Keratinocyte (primary cell): ENCODE results near the gene NDUFAB1. TPM values are rescaled to one million over a fixed set of nuclear protein-coding genes. Genes with fewer than 3 reads are reported as not detected.
"Not testable (repeated sequence)": the region's sequence is repeated elsewhere in the genome, so short reads cannot be mapped to it uniquely, and the experiment has no call there.

Experiments
- DNase-seq: peaks from one replicate; pipeline ENCODE4 v3.0.0-alpha.2; 2011; ENCODE audit warnings: low read depth, missing footprints, low spot score
- FAIRE-seq: peaks from 2 replicates; lab custom pipeline; 2011; peaks lifted over from hg19 to GRCh38; lab: Jason Lieb, UNC
- H2AFZ ChIP-seq: 2 replicates; pipeline ENCODE4 v1.6.0; 2012; ENCODE audit warnings: low read length, control low read depth, inconsistent platforms; ENCODE audit not compliant: control insufficient read depth
- H3K27ac ChIP-seq: 2 replicates; pipeline ENCODE4 v1.5.1; 2011; ENCODE audit warnings: low read length; ENCODE audit not compliant: control insufficient read depth, insufficient read depth
- H3K27me3 ChIP-seq: 3 replicates; pipeline ENCODE4 v1.6.0; 2011; ENCODE audit warnings: low read length; ENCODE audit not compliant: control insufficient read depth, insufficient read depth; ENCODE audit errors: extremely low read depth
- H3K36me3 ChIP-seq, 2 experiments: 2 replicates in 1 of 2; 3 replicates in 1 of 2; pipeline ENCODE4 v1.5.1; 2011; ENCODE audit warnings: low read length in 2 of 2, mild to moderate bottlenecking in 1 of 2; ENCODE audit not compliant: control insufficient read depth in 2 of 2, insufficient read depth in 2 of 2; ENCODE audit errors: extremely low read depth in 1 of 2
- H3K4me1 ChIP-seq: 3 replicates; pipeline ENCODE4 v1.5.1; 2011; ENCODE audit warnings: low read length; ENCODE audit not compliant: control insufficient read depth, insufficient read depth; ENCODE audit errors: extremely low read depth
- H3K4me2 ChIP-seq: 3 replicates; pipeline ENCODE4 v1.6.0; 2011; ENCODE audit warnings: low read depth, low read length; ENCODE audit not compliant: control insufficient read depth, insufficient read depth; ENCODE audit errors: extremely low read depth
- H3K4me3 ChIP-seq, 3 experiments: fragments of 200-600 bp in 1 of 3; sonication (generic) in 1 of 3; 2 replicates in 2 of 3; 3 replicates in 1 of 3; pipeline ENCODE4 v1.5.1; 2011 to 2016; ENCODE audit warnings: low read length in 3 of 3, mild to moderate bottlenecking in 3 of 3, control low read depth in 2 of 3, inconsistent platforms in 1 of 3, low read depth in 1 of 3, mixed read lengths in 1 of 3, mixed run types in 1 of 3, moderate library complexity in 1 of 3; ENCODE audit not compliant: control insufficient read depth in 2 of 3, insufficient read depth in 2 of 3; ENCODE audit errors: extremely low read depth in 1 of 3
- H3K79me2 ChIP-seq: 2 replicates; pipeline ENCODE4 v1.6.0; 2012; ENCODE audit warnings: low read length; ENCODE audit not compliant: control insufficient read depth, insufficient read depth
- H3K9ac ChIP-seq: 3 replicates; pipeline ENCODE4 v1.6.0; 2011; ENCODE audit warnings: low read length; ENCODE audit not compliant: control insufficient read depth, insufficient read depth; ENCODE audit errors: extremely low read depth
- H3K9me1 ChIP-seq: 3 replicates; pipeline ENCODE4 v1.6.0; 2011; ENCODE audit warnings: low read length; ENCODE audit not compliant: control insufficient read depth, insufficient read depth; ENCODE audit errors: extremely low read depth
- H3K9me3 ChIP-seq: 2 replicates; pipeline ENCODE4 v1.5.1; 2012; ENCODE audit warnings: low read depth, low read length; ENCODE audit not compliant: control insufficient read depth
- H4K20me1 ChIP-seq: 3 replicates; pipeline ENCODE4 v1.6.0; 2011; ENCODE audit warnings: low read length; ENCODE audit not compliant: control insufficient read depth, insufficient read depth; ENCODE audit errors: extremely low read depth
- EZH2 ChIP-seq: IDR thresholded peaks from one replicate; pipeline ENCODE4 v1.6.1; 2012; ENCODE audit warnings: inconsistent platforms, mild to moderate bottlenecking, low read length, moderate library complexity
- dilution Hi-C: fragments of 300-500 bp; cut with MboI; formaldehyde crosslinking; loops from one replicate; pipeline ENCODE4 v1.7.0; 2020; ENCODE audit warnings: low sequenced_read_pairs; ENCODE audit not compliant: extremely low pct_ligation_motif_present
- polyA plus RNA-seq, 5 experiments: library from polyadenylated mRNA; depleted of rRNA in 3 of 5; stranded (reverse) in 3 of 5; stranded (forward) in 1 of 5; unstranded in 1 of 5; fragments of >200 nt; gene quantifications; 1 replicate in 1 of 5; 2 replicates in 3 of 5; 3 replicates in 1 of 5; pipeline versions ENCODE4 v1.2.1 to v1.2.3, GENCODE V29; 2011 to 2012; ENCODE audit warnings: missing spikeins in 2 of 5, low read depth in 1 of 5, low replicate concordance in 1 of 5
- TF ChIP-seq, protein P1 (sequence below), 3 experiments: IDR thresholded peaks in 1 of 3; conservative IDR thresholded peaks in 1 of 3; optimal IDR thresholded peaks in 1 of 3; 2 replicates in 2 of 3; 3 replicates in 1 of 3; pipeline versions ENCODE3 to v1.5.1; 2011; ENCODE audit warnings: low read length in 3 of 3, mild to moderate bottlenecking in 3 of 3, moderate library complexity in 2 of 3, control low read depth in 1 of 3, inconsistent platforms in 1 of 3; ENCODE audit not compliant: insufficient read depth in 2 of 3; ENCODE audit errors: extremely low read depth in 1 of 3

NDUFAB1 gene
- polyA plus RNA-seq, 1 donor (not counting 4 experiments of a cell fraction or from before 2014, with no cell fraction given) = 202 TPM

DNA sequence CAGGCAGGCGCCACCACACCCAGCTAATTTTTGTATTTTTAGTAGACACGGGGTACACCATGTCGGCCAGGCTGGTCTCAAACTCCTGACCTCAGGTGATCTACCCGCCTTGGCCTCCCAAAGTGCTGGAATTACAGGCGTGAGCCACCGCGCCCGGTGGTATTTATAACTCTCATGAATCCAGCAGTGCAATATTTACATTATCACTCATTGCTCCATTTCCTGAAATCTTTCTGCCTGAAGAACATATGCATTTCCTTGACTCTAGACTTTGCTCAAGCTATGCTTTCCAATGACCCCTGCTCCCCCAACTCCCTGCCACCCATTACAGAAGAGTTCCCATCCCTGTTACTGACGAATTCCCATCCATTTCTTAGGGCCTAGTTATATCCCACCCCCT, 19.7 kb upstream of the NDUFAB1 start:
- dilution Hi-C loops = no loop called here
- H3K27ac ChIP-seq = no peak overlapping the region
- H4K20me1 ChIP-seq = peaks cover 4% of the 10 kb centered on the region
- no peak overlapping the region for H3K4me2 ChIP-seq
- no peak overlapping the region for H3K9ac ChIP-seq
- no peaks in the 10 kb centered on the region for H3K9me3 ChIP-seq
- H3K9me1 ChIP-seq = no peaks in the 10 kb centered on the region
- DNase-seq = no peak
- H3K36me3 ChIP-seq = peaks cover 18 to 20% of the 10 kb centered on the region in 2 experiments
- H2AFZ ChIP-seq = no peak overlapping the region
- H3K79me2 ChIP-seq = no peaks in the 10 kb centered on the region
- no peak for TF ChIP-seq EZH2
- TF ChIP-seq, protein P1, sequence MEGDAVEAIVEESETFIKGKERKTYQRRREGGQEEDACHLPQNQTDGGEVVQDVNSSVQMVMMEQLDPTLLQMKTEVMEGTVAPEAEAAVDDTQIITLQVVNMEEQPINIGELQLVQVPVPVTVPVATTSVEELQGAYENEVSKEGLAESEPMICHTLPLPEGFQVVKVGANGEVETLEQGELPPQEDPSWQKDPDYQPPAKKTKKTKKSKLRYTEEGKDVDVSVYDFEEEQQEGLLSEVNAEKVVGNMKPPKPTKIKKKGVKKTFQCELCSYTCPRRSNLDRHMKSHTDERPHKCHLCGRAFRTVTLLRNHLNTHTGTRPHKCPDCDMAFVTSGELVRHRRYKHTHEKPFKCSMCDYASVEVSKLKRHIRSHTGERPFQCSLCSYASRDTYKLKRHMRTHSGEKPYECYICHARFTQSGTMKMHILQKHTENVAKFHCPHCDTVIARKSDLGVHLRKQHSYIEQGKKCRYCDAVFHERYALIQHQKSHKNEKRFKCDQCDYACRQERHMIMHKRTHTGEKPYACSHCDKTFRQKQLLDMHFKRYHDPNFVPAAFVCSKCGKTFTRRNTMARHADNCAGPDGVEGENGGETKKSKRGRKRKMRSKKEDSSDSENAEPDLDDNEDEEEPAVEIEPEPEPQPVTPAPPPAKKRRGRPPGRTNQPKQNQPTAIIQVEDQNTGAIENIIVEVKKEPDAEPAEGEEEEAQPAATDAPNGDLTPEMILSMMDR (optimal IDR thresholded peaks at IDR 0.05 in 1 of 3, IDR thresholded peaks at IDR 0.05 in 1 of 3, conservative IDR thresholded peaks at IDR 0.05 in 1 of 3; ENCODE audit: extremely low read depth in 1 of 3, insufficient read depth in 2 of 3, low read length in 3 of 3) = no peak
- H3K4me3 ChIP-seq = no peak overlapping the region
- H3K27me3 ChIP-seq = no peaks in the 10 kb centered on the region
- FAIRE-seq = no peak
- no peaks in the 10 kb centered on the region for H3K4me1 ChIP-seq

DNA sequence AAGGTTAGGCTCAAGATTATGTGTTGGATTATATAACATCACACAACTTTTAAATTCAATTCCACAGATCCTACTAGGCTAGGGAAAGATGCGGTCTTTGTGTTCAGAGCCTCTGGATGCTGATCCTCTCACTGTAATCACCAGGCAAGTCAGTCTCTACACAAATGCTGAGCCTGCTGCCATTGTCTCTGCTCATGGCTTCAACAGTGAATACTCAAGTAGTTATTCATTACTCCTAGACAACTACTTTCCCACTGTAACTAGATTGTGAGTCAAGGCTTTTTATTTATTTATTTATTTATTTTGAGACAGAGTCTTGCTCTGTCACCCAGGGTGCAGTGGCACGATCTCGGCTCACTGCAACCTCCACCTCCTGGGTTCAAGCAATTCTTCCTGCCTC, 15.8 kb upstream of the NDUFAB1 start:
- Histone ChIP-seq H4K20me1 (peaks cover 1% of the 10 kb centered on the region), H3K4me3 (no peak overlapping the region), H3K4me2 (no peak overlapping the region), H3K9me3 (no peaks in the 10 kb centered on the region), H2AFZ (no peak overlapping the region), H3K4me1 (no peaks in the 10 kb centered on the region), H3K27ac (no peak overlapping the region), H3K79me2 (no peaks in the 10 kb centered on the region), H3K27me3 (no peaks in the 10 kb centered on the region), H3K9ac (no peak overlapping the region), H3K36me3 (peaks cover 12% of the 10 kb centered on the region in 2 experiments), H3K9me1 (no peaks in the 10 kb centered on the region)
- FAIRE-seq (no peak), DNase-seq (no peak)
- TF ChIP-seq, protein P1 (optimal IDR thresholded peaks at IDR 0.05 in 1 of 3, IDR thresholded peaks at IDR 0.05 in 1 of 3, conservative IDR thresholded peaks at IDR 0.05 in 1 of 3; ENCODE audit: extremely low read depth in 1 of 3, insufficient read depth in 2 of 3, low read length in 3 of 3) = no peak
- no peak for TF ChIP-seq EZH2
- dilution Hi-C loops = no loop called here

DNA sequence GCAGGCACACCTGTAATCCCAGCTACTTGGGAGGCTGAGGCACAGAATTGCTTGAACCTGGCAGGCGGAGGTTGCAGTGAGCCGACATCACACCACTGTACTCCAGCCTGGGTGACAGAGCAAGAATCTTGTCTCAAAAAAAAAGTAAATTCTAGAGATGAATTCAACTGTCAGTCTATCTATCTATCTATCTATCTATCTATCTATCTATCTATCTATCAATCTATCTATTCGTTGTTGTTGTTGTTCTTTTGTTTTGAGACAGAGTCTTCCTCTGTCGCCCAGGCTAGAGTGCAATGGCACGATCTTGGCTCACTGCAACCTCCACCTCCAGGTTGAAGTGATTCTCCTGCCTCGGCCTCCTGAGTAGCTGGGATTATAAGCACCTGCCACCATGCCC, 14.8 kb upstream of the NDUFAB1 start:
- H3K27ac ChIP-seq, H3K9me3 ChIP-seq, FAIRE-seq, H3K79me2 ChIP-seq, H3K4me1 ChIP-seq, dilution Hi-C loops, H3K27me3 ChIP-seq, H4K20me1 ChIP-seq, H3K4me2 ChIP-seq, DNase-seq, H3K4me3 ChIP-seq, H2AFZ ChIP-seq, H3K9me1 ChIP-seq, H3K9ac ChIP-seq: not testable (repeated sequence)
- H3K36me3 ChIP-seq = peaks cover 9 to 11% of the 10 kb centered on the region in 2 experiments
